Upper lobe of right lung (tissue), 1 donor: ENCODE measurements around the gene ZNF536. TPM values are rescaled to one million over a fixed set of nuclear protein-coding genes. Genes with fewer than 3 reads are reported as not detected.

Experiments
- ATAC-seq: fragments of 200-7000 bp; cut with Tn5 transposase; one replicate; pipeline ENCODE4 v1.9.1; 2020; ENCODE audit warnings: mild to moderate bottlenecking, moderate library complexity
- DNase-seq: peaks from one replicate; pipeline ENCODE4 v3.0.0-alpha.2; 2020
- H3K27ac ChIP-seq: fragments of 200-600 bp; one replicate; pipeline ENCODE4 v1.8.0; 2022
- H3K27me3 ChIP-seq: fragments of 200-600 bp; one replicate; pipeline ENCODE4 v1.8.0; 2022; ENCODE audit warnings: mild to moderate bottlenecking
- H3K36me3 ChIP-seq: fragments of 200-600 bp; one replicate; pipeline ENCODE4 v1.8.0; 2022
- H3K4me1 ChIP-seq: fragments of 200-600 bp; one replicate; pipeline ENCODE4 v1.8.0; 2022
- H3K4me3 ChIP-seq: fragments of 200-600 bp; one replicate; pipeline ENCODE4 v1.8.0; 2022; ENCODE audit warnings: mild to moderate bottlenecking
- H3K9me3 ChIP-seq: fragments of 200-600 bp; one replicate; pipeline ENCODE4 v1.8.0; 2022
- CTCF ChIP-seq: fragments of 200-600 bp; IDR thresholded peaks from one replicate; pipeline ENCODE4 v1.8.0; 2022; ENCODE audit warnings: antibody characterized with exemption
- intact Hi-C: fragments of 100-400 bp; cut with DNase I; formaldehyde crosslinking; loops from one replicate; pipeline ENCODE4 v1.11.0; 2022
- total RNA-seq: library from RNA; stranded (reverse); fragmentation: NEBNext Ultra II Directional; extraction: Animal tissue kit (Norgen Biotek cat#: 25700); gene quantifications from one replicate; pipeline ENCODE4 v1.2.1, GENCODE V29; 2021
- donor health status: DM: no; HTN: yes; CAD: no; lungs with severe emphysema.

ZNF536 gene
- total RNA-seq, 1 donor from 2014 or later = 0.09 TPM

GRCh38 chr19:30522341-30522740 is 150.2 kb downstream of the ZNF536 start:
- DNase-seq (no peak), ATAC-seq (no peak)
- Histone ChIP-seq H3K4me3 (no peak overlapping the region), H3K27me3 (peaks cover 9% of the 10 kb centered on the region), H3K36me3 (no peaks in the 10 kb centered on the region), H3K4me1 (no peaks in the 10 kb centered on the region), H3K9me3 (no peaks in the 10 kb centered on the region), H3K27ac (no peak overlapping the region)
- intact Hi-C loops = no loop called here
- no peak for TF ChIP-seq CTCF

GRCh38 chr19:30523791-30524190 is 151.6 kb downstream of the ZNF536 start:
- no peak for TF ChIP-seq CTCF
- H3K4me1 ChIP-seq = no peaks in the 10 kb centered on the region
- H3K9me3 ChIP-seq = no peaks in the 10 kb centered on the region
- DNase-seq (no peak), ATAC-seq (no peak)
- H3K27ac ChIP-seq = no peak overlapping the region
- no peak overlapping the region for H3K4me3 ChIP-seq
- H3K27me3 ChIP-seq = peaks cover 9% of the 10 kb centered on the region
- intact Hi-C loops = no loop called here
- H3K36me3 ChIP-seq = no peaks in the 10 kb centered on the region

GRCh38 chr19:30525383-30525782 is 153.2 kb downstream of the ZNF536 start:
- DNase-seq (no peak), ATAC-seq (no peak)
- Histone ChIP-seq H3K27me3 (peaks cover 9% of the 10 kb centered on the region), H3K9me3 (no peaks in the 10 kb centered on the region), H3K36me3 (no peaks in the 10 kb centered on the region), H3K4me3 (no peak overlapping the region), H3K27ac (no peak overlapping the region), H3K4me1 (no peaks in the 10 kb centered on the region)
- intact Hi-C loops = no loop called here
- no peak for TF ChIP-seq CTCF

GRCh38 chr19:30528919-30529318 is 156.7 kb downstream of the ZNF536 start:
- no peak overlapping the region for H3K4me3 ChIP-seq
- H3K27me3 ChIP-seq = peaks cover 4% of the 10 kb centered on the region
- no peaks in the 10 kb centered on the region for H3K9me3 ChIP-seq
- H3K36me3 ChIP-seq = no peaks in the 10 kb centered on the region
- intact Hi-C loops = no loop called here
- H3K4me1 ChIP-seq = no peaks in the 10 kb centered on the region
- no peak overlapping the region for H3K27ac ChIP-seq
- no peak for TF ChIP-seq CTCF
- DNase-seq = no peak
- no peak for ATAC-seq

GRCh38 chr19:30529876-30530275 is 157.7 kb downstream of the ZNF536 start:
- no peaks in the 10 kb centered on the region for H3K9me3 ChIP-seq
- DNase-seq = no peak
- no peak overlapping the region for H3K4me3 ChIP-seq
- H3K27me3 ChIP-seq = no peaks in the 10 kb centered on the region
- no peak for ATAC-seq
- no peak for TF ChIP-seq CTCF
- no peaks in the 10 kb centered on the region for H3K4me1 ChIP-seq
- H3K36me3 ChIP-seq = no peaks in the 10 kb centered on the region
- H3K27ac ChIP-seq = no peak overlapping the region
- intact Hi-C loops = no loop called here

GRCh38 chr19:30530751-30531150 is 158.6 kb downstream of the ZNF536 start:
- no peak overlapping the region for H3K4me3 ChIP-seq
- H3K27me3 ChIP-seq = no peaks in the 10 kb centered on the region
- DNase-seq = no peak
- H3K4me1 ChIP-seq = no peaks in the 10 kb centered on the region
- intact Hi-C loops = no loop called here
- no peak for TF ChIP-seq CTCF
- no peaks in the 10 kb centered on the region for H3K36me3 ChIP-seq
- no peak overlapping the region for H3K27ac ChIP-seq
- ATAC-seq = no peak
- H3K9me3 ChIP-seq = no peaks in the 10 kb centered on the region
